Measurements from ENCODE around the gene SLC17A9.

- TF ChIP-seq CTCF (IDR thresholded peaks at IDR 0.05) (no peak), ZFX (IDR thresholded peaks at IDR 0.05; ENCODE audit: borderline replicate concordance) (no peak)
These were observed 48.4 kb downstream of the SLC17A9 start for GRCh38 chr20:63000958-63001357.
